GM19328 (cell line): ENCODE results near the gene NR2E1.

ENCODE experiments used
- ATAC-seq: cut with Tn5 transposase; IDR thresholded peaks from one replicate; pipeline ENCODE4 v1.9.1; 2021; ENCODE audit warnings: mild to moderate bottlenecking, moderate library complexity; ENCODE audit not compliant: unreplicated experiment

NR2E1 gene

DNA sequence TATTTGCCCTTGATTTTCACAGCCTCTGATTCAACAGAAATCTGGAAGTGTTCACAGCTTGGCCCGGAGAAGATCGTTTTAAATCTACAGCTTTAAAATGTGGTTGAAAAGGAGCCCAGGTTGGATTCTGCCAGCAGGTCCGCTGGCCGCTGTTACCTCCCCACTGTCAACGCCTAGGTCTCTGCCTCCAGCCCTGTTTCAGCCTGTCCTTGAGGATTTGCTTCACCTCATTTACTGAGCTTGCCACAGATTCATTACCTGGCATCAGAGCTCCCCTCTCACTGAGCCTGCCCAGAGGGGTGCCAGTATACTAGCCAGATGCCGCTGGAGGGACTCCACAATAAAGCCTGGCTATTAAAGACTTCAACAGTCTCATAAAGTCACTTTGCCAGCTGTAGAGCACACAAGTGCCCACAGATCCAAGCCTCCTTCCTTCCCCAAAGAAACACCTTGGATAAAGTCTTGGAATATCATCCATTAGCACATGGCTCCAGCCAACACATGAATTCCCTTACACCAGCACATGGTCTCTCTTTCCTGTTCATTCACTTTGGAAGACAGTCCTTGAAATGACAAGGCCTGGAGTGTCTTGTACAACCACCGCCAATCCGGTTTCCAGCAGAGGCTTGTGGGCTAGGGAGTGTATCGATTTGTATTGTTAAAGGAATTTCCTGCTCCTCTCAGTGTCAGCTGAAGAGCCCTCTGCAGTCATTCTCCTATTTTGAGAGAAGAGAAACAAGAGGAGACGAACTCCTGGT lies 9.5 kb upstream of the NR2E1 start:
- ATAC-seq: no peak

DNA sequence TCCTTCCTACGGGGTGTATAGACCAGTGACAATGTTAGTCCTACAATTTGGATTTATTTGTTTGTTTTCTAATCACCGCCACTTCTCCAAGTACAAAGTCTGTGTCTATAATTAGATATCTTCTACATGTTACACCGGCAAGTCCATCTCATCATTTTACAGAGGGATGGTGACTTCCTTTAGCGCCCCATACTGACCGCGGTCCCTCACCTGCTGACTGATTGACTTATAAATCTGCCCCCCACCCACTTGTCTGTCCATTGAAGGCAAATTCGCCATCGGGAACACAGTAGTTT lies 8.9 kb upstream of the NR2E1 start:
- no peak for ATAC-seq

DNA sequence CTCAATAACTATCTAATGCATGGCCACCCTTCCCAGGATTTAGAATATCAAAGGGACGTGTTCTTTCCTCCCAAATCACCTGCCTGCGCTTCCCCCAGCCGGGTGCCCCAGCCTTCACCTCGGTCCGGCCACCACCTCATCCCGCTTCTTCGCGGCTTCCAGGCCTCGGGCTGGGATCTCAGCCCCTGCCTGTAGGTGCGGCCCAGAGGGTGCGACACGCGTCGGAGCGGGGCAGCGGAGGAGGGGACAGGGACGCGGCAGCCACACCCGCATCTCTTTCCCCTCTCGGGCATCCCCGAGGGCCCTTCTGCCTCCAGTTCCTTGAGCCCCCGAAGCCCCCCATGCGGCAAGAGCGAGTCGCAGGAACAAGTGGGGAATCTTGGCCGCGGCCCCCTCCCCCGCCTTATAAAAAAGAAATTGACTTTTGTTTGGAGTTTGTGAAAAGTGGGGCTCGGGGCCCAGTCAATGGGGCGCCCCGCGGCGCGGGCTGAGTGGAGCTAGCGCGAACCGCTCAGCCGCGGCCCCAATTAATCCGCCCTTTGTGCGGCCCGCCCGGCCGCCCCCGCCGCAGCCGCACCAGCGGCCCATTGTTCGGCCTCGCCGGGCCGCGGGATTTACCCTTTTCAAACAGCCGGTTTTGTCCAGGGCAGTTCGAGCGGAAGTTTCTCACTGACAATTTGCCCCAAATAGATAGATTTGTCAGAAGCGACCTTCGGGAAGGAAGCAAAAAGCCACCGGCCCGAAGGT lies 8.4 kb upstream of the NR2E1 start:
- no peak for ATAC-seq

DNA sequence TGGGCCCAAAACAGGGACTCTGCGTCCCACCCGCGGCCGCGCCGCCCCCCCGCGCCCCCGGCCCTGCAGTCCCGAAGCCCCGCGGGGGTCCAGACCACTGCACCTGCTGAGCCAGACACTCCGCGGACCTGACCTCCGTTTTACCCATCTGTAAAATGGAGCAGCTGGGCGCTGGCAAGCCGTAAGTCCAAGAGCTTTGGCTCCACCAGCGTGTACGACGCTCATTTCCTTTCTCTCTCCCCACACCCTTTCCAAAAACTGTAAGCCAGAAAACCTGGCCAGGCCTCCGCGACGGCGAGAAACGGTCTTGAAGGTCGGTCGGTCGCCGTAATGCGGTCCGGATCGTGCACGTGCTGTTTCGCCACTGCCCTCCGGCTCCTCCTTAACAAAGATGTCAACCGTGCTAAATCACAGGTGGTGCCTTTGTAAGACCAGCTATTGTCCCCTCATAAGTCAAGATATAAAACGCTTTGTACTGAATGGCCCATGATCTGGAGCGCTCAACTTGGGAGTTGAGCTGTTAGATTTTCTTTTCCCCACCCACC lies 7.8 kb upstream of the NR2E1 start:
- ATAC-seq: no peak

DNA sequence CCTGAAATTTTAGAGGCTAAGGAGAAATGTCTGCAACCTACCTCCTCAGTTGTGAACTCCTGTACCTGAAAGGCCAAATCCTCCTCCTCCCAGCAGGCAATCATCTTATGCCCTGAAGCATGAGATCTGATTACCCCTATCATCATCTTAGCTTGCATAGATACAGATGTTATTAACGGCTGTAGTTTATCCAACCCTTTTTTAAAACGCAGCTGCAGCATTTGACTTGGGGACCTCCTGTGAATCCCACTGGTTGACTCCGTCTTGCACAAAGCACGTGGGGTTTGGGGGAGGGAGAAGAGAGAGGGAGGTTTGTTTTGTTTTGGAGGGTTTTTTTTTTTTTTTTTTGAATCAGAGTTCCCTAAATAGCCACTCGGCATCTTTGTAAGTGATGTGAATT lies 5.8 kb upstream of the NR2E1 start:
- no peak for ATAC-seq

DNA sequence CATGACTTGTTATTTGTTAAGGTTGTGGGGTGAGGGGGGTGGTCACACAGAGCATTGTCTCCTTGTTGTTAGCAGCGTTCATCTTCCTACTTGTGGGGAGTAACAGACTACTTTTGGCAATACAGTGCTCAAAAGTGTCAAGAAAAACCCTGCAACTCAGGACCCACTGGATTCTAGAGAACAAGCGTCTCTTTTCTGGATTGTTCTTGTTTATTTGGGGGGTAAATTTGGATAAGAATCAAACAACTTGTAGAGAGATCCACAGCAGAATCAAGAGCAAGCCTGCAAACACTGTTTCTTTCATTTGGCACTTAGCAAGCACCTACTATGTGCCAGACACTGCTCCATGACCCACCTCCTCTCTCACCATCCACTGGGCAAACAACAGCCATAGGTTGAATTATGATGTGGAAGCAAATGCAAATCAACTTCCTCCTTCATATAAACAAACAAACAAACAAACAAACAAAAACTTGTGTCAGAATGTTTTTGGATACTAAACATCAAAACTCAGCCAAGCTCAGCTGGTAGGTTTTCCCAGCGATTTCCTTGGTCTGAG lies 4.0 kb upstream of the NR2E1 start:
- no peak for ATAC-seq

DNA sequence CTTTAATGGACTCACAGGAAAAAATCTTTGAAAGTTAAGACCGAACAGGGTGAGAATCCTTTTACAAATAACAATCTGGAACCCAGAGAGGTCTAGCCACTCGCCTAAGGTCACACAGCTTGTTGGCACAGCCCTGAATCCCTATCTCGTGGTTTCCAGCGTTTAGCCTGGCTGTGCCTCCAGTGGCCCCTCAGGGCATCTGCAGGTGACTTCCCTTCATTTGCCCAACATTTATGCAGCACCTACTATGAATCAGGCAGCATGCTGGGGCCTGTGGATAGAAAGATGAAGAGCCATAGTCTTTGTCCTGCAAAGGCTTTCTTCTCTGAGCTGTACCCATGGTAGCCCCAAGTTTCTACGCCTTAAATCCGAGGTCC lies 2.6 kb upstream of the NR2E1 start:
- no peak for ATAC-seq

DNA sequence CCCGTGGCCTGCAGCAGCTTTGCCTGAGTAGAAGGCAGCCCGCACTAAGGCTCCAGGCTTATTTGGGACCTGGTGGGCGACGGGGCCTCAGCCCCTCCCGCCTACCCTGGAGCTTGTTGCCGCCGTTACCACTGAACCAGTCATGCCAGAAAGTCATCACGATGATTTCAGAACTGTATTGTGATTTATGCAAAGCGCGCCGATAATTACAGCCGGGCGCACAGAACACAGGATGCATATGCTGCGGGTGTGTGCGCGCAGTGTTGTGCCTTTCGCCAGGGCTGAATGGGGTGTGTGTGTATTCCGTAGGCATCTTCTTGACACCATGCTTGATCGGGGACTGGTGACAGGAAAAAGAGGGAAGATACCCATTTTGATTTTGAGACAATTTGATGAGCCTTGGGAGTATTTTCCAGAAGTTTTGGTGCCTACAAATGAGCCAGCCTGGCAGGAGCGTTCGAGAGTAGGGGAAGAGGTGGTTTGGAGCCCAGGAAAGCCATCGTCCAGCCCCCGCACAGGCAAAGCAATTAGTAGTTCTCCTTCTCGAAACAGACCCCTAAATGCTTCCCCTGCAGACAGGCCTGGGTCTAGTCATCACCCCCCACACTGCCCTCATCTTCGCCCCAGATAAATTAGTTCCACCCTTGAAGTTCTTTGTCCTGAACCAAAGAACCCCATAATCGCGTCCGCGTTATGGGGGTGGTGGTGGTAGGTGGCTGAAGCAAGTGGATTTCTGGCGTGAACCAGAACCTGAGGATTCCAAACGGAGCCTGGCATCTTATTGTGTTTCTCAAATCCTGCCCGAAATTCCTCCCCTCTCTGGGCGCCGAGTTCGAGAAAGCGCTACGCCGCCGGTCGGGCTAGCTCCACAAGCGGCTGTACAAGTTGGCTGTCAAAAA lies 1.9 kb upstream of the NR2E1 start:
- no peak for ATAC-seq

DNA sequence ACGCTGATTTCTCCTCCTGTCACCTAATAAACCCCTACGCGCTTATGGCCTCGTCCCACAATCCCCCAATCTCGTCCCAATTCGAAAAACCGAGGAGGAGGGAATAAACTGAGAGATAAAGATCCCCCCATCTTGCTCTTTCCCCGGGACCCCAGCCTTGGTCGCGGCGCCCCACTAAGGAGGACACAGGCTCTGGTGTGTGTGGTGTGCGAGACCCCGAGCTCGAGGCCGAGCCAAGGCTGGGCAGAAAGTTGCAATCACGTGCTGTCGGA lies 1.3 kb upstream of the NR2E1 start:
- ATAC-seq: no peak

DNA sequence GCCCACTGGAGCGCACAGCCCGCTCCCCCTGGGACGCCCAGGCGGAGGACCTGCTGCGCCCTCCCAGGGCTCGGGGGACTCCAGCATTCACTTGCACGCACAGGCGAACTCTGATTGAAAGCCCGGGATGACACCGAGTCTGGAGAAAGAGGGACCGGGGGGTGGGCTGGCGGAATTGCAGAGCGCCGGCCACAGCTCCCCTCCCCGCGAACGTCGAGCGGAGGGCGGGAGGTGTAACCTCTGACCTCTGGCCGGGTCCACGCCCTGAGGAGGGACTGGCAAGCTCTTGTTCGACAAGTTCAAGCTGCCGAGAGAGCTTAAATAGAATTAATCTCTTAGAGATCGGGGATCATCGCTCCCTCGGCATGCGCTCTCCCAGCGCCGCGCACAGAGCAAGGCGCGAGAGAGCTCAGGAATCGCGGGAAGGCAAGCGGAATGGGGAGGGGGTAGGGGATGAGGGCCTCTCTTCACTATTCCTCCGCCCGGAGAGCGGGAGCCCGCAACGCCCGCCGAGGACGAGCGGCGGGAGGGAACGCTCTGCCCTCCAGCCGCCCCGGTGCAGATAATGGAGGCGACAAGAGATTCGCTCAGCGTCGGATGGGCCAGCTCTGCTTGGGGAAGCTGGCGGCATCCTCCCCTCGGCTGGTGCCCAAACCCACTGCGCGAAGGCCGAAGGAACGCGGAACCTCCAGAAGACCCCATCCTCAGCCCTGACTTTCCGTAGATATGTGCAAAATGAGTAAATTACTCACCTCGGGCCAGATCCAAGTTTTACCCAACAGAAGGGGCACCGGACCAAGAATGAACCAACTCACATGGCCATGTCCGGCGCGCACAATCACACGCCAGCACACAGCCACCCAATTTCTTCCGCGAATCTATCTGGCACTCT lies 761 bp upstream of the NR2E1 start:
- no peak for ATAC-seq

DNA sequence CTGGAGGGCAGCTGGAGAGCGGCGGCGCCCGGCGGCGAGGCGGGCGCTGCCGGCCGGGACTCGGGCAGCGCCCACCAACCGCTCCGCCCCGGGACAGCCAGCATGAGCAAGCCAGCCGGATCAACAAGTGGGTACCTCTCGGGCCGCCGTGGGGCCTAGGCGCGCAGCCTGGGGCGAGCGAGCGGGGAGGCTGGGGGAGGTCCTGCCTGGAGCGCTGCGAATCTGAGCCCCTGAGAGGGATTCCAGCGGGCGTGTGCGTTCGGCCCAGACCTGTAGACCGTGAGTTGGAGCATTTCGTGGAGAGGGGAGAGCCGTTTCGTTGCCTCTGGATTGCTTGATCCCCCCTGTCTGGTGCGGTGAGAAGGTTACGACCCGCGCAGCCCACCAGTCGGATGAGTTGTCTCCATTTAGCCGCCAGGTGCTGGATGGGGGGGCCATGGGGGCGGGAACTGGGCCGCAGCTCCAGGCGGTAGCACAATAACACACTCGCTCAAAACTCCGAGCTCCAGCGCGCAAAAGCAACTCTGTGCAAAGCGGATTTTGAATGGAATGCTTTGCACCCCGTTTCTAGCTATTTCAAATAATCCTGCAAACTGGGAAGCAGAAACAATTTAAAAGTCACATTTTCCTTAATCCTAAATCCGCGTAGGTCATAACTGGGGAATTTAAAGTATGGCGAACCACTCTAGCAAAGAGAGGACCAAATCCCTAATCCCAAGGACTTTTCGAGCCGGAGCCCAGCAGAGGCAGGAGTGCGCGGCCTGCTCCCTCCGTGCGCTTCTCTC lies 1.0 kb downstream of the NR2E1 start:
- ATAC-seq: no peak

DNA sequence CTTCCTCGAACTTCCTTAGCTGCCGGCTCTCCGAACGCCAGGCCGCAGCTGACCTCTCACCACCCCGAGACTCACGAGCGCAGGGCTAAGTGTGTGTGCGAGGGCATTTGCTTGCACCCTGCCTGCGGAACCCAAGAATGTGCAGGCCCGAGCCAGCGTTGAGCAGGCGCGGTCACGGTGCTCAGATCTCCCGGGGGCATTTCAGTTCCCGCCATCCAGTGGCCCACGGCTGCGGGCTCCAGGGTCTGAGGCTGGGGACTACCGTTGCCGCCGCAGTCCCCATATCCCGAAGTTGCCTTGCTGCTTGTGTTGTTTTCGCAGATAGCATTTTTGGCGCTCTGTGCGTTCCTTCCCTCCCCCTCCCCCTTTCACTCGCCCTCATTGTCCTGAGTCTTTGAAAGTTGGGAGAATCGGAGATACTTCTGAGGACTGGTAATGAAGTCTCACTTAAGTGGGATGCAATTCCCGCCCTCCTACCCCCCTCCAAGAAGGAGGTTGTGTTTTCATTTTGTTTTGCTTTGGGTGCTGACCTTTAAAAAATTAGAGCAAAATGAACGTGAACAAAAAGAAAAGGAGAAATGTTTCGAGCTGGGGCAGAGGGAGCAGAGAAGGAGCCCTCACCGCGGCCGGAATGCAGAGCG lies 1.7 kb downstream of the NR2E1 start:
- ATAC-seq: no peak

DNA sequence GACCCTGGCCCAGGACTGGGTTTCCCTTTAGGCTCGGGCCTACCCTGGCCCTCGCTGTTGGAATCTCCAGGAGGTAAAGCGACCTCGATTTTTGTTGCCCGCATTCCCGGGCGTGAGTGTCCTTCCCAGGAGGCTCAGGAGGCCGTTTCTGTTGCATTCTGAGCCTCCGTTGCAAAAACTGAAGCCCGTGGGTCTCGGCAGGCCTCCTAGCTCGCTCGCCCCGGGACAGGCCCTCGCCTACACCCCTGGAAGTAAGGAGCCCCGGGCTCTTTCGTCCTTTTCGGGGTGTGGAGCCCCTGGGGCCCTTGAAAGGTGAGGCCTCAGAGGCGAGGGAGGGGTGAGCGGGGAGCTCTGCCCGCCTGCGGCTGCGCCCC lies 2.3 kb downstream of the NR2E1 start:
- ATAC-seq: no peak

DNA sequence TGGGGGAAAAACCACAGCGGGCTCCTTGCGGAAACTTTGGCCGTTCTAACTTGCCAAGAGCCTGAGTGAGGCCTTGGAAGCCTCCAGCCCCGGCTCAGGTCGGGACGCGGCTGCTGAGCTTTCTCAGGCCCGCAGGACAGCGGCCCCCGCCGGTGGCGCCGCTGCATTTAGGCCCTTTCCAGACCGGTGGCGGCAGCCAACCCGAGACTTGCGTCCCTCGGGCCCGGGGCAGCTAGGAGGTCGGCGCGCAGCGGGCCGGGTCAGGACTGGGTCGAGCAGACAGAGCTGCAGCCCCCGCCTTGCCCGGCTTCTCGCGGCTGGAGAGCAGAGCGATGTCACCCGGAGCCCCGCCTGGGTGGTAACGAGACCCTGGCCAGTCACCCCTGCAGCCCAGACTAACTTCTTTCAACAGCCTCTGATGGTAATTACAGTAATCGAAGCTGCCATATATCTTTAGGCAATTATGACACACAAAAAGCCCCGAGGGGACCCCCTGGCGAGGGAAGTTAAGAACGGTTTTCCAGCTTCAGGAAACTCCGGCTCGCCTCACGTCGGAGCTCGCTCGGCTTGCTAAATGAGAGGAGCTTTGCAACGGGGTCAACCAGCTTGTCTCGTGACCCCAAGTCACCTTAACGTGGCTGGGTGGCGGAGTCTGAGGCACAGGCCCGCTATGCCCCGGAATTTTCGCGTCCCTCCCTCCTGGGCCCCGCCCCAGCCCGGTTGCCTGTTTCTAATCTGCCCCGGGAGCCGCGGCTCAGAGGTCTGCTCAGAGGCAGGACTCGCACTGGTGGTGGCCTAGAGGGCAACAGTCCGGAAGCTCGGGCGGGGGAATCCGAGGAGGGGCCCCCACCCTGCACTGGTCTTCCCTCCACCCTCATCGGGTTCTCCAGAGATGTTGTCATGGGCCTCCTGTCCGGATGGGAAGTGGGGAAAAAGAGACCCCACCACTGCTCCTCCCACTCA lies 3.0 kb downstream of the NR2E1 start:
- ATAC-seq: no peak

DNA sequence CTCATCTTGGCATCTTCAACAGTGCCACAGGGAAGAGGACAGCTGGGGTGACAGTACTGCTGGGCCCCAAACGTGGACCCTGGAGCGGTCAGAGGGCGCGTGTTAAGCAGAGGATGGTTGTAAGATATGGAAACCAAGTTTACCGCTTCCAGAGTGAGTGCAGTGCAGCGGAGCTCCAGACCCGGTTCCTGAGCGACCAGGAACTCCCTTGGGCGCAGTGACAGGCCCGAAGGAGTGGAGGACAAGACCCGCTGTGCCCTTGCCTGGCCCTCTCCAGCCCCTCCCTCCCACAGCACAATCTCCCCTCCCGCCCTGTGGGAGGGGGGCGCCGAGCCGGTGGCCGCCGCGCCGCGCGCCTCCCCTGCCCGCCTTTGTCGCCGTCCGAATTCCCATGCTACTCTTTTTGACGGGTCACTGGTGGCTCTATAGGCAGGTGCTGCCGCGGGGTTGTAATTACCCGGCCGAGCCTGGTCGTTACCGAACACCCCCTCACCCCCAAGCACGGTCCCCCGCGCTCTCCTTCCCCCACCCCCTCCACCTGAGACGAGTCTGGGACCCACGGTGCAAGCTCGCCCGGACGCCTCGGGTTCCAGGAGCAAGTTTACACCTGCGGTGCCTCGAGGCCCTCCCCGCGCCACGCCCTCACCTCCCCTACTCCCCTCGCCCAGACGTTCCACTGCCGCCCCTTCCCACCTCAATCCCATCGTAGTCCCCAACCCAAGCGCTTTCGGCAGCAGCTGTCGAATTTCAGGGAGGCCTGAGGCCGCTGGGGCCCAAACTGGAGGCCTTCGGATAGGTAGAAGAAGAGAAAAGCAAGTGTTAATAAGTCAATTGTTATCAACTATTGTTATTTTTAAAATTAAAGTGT lies 3.9 kb downstream of the NR2E1 start:
- no peak for ATAC-seq

DNA sequence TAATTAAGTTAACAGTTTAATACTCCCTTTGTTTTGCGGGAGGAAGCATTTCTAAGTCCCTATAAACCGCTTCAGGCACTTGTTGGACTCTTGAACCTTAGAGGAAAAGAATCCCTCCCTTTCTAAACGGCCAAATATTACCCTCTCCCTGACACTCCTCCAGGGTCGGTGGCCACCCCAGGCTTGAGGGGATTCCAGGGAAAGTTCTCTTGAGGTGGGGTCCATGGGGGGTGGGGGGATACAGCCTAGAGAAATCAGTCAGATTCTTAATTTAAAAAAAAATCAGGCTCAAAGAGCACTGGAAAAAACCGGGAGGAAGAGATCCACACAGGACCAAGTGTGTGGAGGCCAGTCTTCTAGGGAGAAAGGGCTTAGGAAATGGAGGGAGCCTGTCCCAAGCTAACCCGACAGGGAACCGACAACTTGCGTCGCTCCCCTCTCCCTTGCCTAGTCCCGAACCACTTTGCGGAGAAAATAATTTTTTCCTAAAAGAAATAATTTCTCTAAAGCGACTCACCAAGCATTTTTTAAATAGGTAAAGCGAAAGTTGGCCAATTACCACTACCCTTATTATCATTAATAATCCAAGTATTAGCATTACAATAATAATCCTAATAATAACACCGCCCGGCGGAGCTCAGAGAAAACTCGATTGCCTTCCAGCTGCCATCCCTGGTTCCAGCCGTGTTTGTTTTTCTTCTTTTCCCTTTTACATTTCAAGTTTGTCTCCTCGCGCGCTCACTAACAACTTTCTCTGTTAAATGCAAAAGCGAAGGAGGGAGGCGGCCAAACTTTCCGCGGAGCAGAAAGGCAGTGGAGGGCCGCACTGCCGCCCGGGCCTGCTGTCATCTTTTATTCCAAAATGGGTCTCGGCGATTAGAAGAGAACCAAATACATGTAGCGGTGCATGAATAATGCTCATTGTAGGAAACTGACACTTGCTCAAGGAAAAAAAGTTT lies 4.8 kb downstream of the NR2E1 start:
- ATAC-seq: no peak
